ENCODE measurements around the gene GPS1. TPM values are rescaled to one million over a fixed set of nuclear protein-coding genes. Genes with fewer than 3 reads are reported as not detected.

Gene GPS1
- total RNA-seq, 1 experiment from 2014 or later = 181 TPM

DNA sequence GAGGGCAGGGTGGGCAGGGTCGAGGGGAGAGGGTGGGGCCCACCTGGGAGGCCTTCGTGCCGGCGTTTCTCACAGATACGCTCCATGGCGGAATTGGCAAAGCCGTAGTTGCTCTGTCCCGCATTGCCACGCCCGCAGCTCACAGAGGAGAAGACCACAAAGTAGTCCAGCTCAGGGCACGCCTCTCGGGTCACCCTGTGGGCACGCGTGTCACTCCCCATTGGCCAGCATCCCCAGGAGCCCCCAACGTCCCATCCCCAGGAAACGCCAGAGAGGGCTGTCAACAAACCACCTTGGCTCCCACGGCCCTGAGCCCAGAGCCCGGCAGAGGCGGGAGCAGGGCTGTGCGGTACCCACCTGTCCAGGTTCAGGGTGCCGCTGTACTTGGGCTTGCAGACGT, 30.3 kb downstream of the GPS1 start (continued):
- no peak for TF ChIP-seq SOX15 (CRISPR knock-in tag; IDR thresholded peaks at IDR 0.05)

DNA sequence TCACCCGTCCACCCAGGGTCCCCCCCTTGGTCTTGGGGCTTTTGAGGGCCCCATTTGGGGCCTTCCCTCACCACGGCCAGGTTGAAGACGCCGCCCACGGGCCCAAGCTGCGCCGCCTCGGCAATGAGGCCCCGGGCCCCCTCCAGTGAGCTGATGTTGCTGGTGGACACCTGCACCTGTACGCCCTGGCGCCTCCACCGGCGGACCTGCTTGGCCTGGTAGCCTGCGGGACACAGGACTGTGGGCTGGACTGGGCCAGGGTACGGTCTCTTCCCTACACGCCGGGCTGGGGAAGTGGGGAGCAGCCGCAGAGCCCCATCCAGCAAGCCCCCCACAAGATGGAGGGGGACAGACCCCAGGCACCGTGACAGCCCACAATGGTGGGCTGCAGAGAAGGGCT, 30.8 kb downstream of the GPS1 start:
- no peak for ATAC-seq
- H3K27me3 Mint-ChIP-seq (ENCODE audit: low read depth) = no peaks in the 10 kb centered on the region
- no peaks in the 10 kb centered on the region for H3K9me3 Mint-ChIP-seq
- H3K4me1 Mint-ChIP-seq = no peaks in the 10 kb centered on the region
- DNase-seq (ENCODE audit: low spot score) = no peak
- ChIA-PET POLR2A (interaction anchor here (1.0 kb wide), 1 partner anchor 50 kb away, joined by 3 read pairs; no protein-coding TSS in a partner anchor), CTCF (interaction anchor here (2.0 kb wide), 1 partner anchor 52 kb away, joined by 8 read pairs; no protein-coding TSS in a partner anchor)
- no peak overlapping the region for H3K4me3 Mint-ChIP-seq
- TF ChIP-seq FOXJ3 (CRISPR knock-in tag; IDR thresholded peaks at IDR 0.05; ENCODE audit: borderline replicate concordance) = no peak
- H3K36me3 Mint-ChIP-seq = peaks cover 23% of the 10 kb centered on the region
- H3K27ac Mint-ChIP-seq = no peak overlapping the region

GRCh38 chr17:82083009-82083408, 31.3 kb downstream of the GPS1 start:
- H3K27me3 Mint-ChIP-seq (ENCODE audit: low read depth) = no peaks in the 10 kb centered on the region
- no peaks in the 10 kb centered on the region for H3K9me3 Mint-ChIP-seq
- POLR2A ChIA-PET = no interaction called here
- TF ChIP-seq MYBL2 (CRISPR knock-in tag; IDR thresholded peaks at IDR 0.05) = no peak
- TF ChIP-seq CBFB (CRISPR knock-in tag; IDR thresholded peaks at IDR 0.05; ENCODE audit: low read depth) = no peak
- TF ChIP-seq, protein P1, sequence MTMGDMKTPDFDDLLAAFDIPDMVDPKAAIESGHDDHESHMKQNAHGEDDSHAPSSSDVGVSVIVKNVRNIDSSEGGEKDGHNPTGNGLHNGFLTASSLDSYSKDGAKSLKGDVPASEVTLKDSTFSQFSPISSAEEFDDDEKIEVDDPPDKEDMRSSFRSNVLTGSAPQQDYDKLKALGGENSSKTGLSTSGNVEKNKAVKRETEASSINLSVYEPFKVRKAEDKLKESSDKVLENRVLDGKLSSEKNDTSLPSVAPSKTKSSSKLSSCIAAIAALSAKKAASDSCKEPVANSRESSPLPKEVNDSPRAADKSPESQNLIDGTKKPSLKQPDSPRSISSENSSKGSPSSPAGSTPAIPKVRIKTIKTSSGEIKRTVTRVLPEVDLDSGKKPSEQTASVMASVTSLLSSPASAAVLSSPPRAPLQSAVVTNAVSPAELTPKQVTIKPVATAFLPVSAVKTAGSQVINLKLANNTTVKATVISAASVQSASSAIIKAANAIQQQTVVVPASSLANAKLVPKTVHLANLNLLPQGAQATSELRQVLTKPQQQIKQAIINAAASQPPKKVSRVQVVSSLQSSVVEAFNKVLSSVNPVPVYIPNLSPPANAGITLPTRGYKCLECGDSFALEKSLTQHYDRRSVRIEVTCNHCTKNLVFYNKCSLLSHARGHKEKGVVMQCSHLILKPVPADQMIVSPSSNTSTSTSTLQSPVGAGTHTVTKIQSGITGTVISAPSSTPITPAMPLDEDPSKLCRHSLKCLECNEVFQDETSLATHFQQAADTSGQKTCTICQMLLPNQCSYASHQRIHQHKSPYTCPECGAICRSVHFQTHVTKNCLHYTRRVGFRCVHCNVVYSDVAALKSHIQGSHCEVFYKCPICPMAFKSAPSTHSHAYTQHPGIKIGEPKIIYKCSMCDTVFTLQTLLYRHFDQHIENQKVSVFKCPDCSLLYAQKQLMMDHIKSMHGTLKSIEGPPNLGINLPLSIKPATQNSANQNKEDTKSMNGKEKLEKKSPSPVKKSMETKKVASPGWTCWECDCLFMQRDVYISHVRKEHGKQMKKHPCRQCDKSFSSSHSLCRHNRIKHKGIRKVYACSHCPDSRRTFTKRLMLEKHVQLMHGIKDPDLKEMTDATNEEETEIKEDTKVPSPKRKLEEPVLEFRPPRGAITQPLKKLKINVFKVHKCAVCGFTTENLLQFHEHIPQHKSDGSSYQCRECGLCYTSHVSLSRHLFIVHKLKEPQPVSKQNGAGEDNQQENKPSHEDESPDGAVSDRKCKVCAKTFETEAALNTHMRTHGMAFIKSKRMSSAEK (CRISPR knock-in tag; IDR thresholded peaks at IDR 0.05; ENCODE audit: borderline replicate concordance) = no peak
- no peak for TF ChIP-seq ZNF416 (CRISPR knock-in tag; IDR thresholded peaks at IDR 0.05)
- TF ChIP-seq ZNF423 (CRISPR knock-in tag; IDR thresholded peaks at IDR 0.05) = no peak
- TF ChIP-seq NFE2L1 (CRISPR knock-in tag; IDR thresholded peaks at IDR 0.05) = no peak
- no peak overlapping the region for H3K4me3 Mint-ChIP-seq
- DNase-seq (ENCODE audit: low spot score) = no peak
- CTCF ChIA-PET = interaction anchor here (2.0 kb wide), 1 partner anchor 53 kb away, joined by 8 read pairs; no protein-coding TSS in a partner anchor
- H3K4me1 Mint-ChIP-seq = no peaks in the 10 kb centered on the region
- ATAC-seq = no peak
- peaks cover 24% of the 10 kb centered on the region for H3K36me3 Mint-ChIP-seq
- H3K27ac Mint-ChIP-seq = no peak overlapping the region

DNA sequence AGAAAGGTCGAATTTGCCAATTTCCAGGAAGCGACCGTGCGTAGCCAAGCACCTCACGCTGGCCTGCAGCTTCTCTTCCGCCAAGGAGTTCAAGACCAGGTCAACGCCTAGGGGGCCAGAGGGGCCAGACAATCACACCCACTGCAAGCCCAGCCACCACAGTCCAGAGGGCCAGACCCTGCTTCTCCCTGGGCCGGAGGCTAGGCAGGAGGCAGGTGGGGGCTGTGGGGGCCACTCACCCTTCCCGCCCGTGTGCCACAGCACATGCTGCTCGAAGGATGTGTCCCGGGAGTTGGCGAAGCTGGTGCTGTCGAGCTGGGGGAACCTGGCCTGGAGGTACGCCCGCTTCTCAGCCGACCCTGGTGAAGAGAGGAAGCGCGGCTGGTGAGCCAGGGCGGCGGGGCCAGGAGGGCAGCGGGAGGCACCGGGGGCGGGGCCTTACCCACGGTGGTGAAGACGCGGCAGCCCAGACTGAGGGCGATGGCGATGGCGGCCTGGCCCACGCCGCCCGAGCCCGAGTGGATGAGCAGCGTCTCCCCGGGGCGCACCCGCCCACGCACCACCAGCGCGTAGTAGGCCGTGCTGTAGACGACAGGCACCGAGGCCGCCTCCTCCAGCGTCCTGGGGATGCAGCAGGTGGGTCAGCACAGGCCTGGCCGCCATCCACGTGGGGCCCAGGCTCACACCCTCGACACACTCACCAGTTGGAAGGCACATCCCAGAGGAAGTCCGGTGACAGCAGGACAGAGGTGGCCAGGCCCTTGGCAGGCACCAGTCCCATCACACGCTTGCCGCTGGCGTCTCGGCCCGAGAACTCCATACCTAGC, 32.0 kb downstream of the GPS1 start:
- H3K27me3 Mint-ChIP-seq (ENCODE audit: low read depth) = no peaks in the 10 kb centered on the region
- CTCF ChIA-PET = interaction anchor here (2.0 kb wide), 1 partner anchor 54 kb away, joined by 8 read pairs; no protein-coding TSS in a partner anchor
- H3K36me3 Mint-ChIP-seq = peaks cover 25% of the 10 kb centered on the region
- H3K9me3 Mint-ChIP-seq = no peaks in the 10 kb centered on the region
- DNase-seq (ENCODE audit: low spot score) (no peak), ATAC-seq (no peak)
- H3K4me1 Mint-ChIP-seq = no peaks in the 10 kb centered on the region
- no peak overlapping the region for H3K27ac Mint-ChIP-seq
- H3K4me3 Mint-ChIP-seq = no peak overlapping the region
- POLR2A ChIA-PET = no interaction called here
- TF ChIP-seq ZBTB43 (CRISPR knock-in tag; IDR thresholded peaks at IDR 0.05) = no peak
- TF ChIP-seq IRF1 (CRISPR knock-in tag; IDR thresholded peaks at IDR 0.05) = no peak
- no peak for TF ChIP-seq NFATC4 (CRISPR knock-in tag; IDR thresholded peaks at IDR 0.05)
- TF ChIP-seq SMAD3 (CRISPR knock-in tag; IDR thresholded peaks at IDR 0.05; ENCODE audit: borderline replicate concordance) = no peak
- TF ChIP-seq, protein P2, sequence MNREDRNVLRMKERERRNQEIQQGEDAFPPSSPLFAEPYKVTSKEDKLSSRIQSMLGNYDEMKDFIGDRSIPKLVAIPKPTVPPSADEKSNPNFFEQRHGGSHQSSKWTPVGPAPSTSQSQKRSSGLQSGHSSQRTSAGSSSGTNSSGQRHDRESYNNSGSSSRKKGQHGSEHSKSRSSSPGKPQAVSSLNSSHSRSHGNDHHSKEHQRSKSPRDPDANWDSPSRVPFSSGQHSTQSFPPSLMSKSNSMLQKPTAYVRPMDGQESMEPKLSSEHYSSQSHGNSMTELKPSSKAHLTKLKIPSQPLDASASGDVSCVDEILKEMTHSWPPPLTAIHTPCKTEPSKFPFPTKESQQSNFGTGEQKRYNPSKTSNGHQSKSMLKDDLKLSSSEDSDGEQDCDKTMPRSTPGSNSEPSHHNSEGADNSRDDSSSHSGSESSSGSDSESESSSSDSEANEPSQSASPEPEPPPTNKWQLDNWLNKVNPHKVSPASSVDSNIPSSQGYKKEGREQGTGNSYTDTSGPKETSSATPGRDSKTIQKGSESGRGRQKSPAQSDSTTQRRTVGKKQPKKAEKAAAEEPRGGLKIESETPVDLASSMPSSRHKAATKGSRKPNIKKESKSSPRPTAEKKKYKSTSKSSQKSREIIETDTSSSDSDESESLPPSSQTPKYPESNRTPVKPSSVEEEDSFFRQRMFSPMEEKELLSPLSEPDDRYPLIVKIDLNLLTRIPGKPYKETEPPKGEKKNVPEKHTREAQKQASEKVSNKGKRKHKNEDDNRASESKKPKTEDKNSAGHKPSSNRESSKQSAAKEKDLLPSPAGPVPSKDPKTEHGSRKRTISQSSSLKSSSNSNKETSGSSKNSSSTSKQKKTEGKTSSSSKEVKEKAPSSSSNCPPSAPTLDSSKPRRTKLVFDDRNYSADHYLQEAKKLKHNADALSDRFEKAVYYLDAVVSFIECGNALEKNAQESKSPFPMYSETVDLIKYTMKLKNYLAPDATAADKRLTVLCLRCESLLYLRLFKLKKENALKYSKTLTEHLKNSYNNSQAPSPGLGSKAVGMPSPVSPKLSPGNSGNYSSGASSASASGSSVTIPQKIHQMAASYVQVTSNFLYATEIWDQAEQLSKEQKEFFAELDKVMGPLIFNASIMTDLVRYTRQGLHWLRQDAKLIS (CRISPR knock-in tag; IDR thresholded peaks at IDR 0.05; ENCODE audit: borderline replicate concordance) = no peak
- TF ChIP-seq ZNF121 (CRISPR knock-in tag; IDR thresholded peaks at IDR 0.05) = no peak
- TF ChIP-seq, protein P3, sequence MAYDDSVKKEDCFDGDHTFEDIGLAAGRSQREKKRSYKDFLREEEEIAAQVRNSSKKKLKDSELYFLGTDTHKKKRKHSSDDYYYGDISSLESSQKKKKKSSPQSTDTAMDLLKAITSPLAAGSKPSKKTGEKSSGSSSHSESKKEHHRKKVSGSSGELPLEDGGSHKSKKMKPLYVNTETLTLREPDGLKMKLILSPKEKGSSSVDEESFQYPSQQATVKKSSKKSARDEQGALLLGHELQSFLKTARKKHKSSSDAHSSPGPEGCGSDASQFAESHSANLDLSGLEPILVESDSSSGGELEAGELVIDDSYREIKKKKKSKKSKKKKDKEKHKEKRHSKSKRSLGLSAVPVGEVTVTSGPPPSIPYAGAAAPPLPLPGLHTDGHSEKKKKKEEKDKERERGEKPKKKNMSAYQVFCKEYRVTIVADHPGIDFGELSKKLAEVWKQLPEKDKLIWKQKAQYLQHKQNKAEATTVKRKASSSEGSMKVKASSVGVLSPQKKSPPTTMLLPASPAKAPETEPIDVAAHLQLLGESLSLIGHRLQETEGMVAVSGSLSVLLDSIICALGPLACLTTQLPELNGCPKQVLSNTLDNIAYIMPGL (CRISPR knock-in tag; IDR thresholded peaks at IDR 0.05) = no peak
- TF ChIP-seq ZBTB21 (CRISPR knock-in tag; IDR thresholded peaks at IDR 0.05; ENCODE audit: borderline replicate concordance) = no peak
- TF ChIP-seq ATF3 (CRISPR knock-in tag; conservative IDR thresholded peaks at IDR 0.05) = no peak
